HG03196 (cell line): ENCODE data around the gene SRPK2.

ENCODE experiments used
- ATAC-seq: cut with Tn5 transposase; IDR thresholded peaks from one replicate; pipeline ENCODE4 v1.9.1; 2021; ENCODE audit not compliant: unreplicated experiment

The SRPK2 gene

DNA sequence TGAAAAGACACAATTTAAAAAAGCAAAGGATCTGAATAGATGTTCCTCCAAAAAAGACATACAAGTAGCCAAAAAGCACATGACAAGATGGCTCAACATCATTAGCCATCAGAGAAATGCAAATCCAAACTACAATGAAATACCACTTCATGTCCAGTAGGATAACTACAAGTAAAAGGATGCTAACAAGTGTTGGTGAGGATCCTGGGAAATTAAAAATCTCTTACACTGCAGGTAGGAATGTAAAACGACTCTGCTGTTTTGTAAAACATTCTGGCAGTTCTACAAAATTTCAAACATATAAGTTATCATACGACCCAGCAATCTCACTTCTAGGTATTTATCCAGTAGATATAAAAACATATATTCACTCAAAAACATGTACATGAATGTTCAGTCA is 161.3 kb downstream of the SRPK2 start:
- no peak for ATAC-seq

GRCh38 chr7:105224884-105225651 is 163.7 kb downstream of the SRPK2 start:
- peak; percentile 93 for ATAC-seq

DNA sequence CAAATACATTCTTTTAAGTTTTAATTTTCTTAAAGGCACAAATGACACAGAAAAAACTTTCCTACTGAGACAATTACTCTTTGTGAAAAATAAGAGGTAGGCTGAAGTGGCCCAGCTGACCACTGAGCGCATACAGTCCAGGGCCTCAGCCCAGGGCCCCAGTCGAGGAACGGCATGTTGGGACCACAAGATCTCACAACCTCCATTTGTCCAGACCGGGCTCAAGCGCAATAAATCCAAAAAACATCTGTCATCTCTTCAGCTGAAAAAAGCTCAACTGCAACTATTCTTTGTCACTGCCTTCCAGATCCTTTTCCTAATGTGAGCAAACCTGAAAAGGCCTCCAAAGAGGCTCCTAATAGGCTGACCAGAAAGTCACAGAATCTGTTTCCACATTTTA is 165.8 kb downstream of the SRPK2 start:
- ATAC-seq: no peak

- ATAC-seq: no peak
Observed at GRCh38 chr7:105219771-105220160, 169.0 kb downstream of the SRPK2 start.

DNA sequence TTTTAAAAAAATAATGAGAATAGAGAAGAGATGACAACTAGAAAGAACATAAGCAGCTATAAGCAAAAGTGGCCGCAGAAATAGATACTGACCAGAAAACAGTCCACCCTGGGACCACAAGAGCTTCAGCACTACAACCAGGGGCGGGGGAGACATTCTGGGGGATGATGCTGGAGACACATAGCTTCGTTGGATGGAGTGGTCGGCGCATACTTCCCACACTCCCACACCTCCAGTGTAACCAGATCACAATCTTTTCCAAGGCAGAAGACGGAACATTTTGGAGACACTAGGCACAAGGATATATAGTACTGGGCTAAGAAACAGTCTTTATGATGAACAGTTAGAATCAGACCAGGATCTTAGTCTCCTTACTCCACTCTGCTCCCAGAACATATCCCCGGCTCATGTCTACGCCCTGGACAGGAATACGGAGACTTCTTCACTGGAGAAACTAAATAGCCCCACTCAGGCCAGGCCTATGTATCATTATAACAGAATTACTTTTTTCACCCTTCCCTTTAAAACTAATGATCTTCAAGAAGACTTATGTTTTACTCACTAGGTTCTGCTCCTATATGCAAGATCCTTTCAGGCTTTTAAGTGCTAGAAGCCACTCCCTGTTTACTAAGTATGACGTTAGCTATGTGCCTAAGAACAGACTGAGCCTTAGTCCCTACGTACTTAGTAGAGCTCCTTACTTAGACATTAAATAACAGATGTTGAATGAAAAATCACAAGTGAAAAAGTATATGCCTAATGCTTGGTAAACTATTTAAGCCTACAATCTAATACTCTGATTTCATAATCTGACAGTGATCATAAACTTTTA is 169.6 kb downstream of the SRPK2 start:
- no peak for ATAC-seq

- no peak for ATAC-seq
Observed at GRCh38 chr7:105218215-105218614, 170.5 kb downstream of the SRPK2 start.

GRCh38 chr7:105216786-105217185 is 171.9 kb downstream of the SRPK2 start:
- ATAC-seq: no peak

GRCh38 chr7:105215821-105216220 is 172.9 kb downstream of the SRPK2 start:
- ATAC-seq: no peak

GRCh38 chr7:105215182-105215581 is 173.5 kb downstream of the SRPK2 start:
- no peak for ATAC-seq

- no peak for ATAC-seq
Observed at GRCh38 chr7:105213611-105214010, 175.1 kb downstream of the SRPK2 start.

DNA sequence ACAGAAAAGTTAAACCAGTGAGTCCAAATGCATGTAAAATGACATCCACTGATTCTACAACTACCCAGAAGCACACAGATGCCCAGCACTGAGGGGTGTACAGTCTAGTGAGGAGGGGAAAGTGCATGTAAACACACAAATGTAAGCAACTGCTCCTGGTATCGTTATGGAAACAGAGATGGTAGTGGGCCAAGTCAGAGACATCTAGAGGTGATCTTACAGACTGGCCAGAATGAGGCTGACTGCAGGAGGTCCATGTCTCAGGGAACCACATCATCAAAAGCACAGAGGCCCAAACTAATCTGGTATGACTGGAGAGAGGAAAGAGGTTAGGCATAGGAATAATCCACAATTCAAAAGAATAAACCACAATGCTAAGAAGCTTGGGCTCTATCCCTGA is 176.5 kb downstream of the SRPK2 start:
- ATAC-seq: no peak

DNA sequence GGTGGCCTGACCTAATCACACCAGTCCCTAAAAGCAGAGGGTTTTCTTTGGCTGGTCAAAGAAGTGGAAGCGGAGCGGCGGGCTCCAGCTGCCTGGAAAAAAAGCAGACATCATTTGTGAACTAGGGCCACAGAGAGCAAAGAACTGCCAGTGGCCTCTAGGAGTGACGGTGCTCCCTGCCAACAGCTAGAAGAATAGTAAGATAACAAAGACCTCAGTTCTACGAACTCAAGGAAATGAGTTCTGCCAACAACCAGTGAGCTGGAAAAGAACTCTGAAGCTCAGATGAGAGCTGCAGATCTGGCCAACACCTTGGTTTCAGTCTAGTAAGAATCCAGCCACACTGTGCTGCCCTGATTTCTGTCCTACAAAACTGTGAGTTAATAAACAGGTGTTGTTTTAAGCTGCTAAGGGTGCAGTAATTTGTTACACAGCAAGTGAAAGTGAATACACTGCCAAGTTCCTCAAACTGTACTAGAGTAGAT is 178.0 kb downstream of the SRPK2 start:
- ATAC-seq: peak; percentile 63

GRCh38 chr7:105209870-105210269 is 178.9 kb downstream of the SRPK2 start:
- ATAC-seq: no peak

DNA sequence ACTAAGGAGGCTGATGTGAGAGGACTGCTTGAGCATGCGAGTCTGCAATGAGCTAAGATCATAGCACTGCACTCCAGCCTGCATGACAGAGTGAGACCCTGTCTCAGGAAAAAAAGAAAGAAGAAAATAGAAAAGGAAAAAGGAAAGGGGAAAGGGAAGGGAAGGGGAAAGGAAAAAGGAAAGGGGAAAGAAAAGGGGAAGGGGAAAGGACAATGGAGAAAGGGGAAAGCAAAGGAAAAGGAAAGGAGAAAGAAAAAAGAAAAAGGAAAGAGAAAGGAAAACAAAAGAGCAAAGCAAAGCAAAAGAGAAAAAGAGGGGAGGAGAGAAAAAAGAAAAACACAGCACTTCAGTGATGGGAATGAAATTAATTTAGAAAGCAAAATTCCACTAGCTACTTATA is 179.3 kb downstream of the SRPK2 start:
- no peak for ATAC-seq

DNA sequence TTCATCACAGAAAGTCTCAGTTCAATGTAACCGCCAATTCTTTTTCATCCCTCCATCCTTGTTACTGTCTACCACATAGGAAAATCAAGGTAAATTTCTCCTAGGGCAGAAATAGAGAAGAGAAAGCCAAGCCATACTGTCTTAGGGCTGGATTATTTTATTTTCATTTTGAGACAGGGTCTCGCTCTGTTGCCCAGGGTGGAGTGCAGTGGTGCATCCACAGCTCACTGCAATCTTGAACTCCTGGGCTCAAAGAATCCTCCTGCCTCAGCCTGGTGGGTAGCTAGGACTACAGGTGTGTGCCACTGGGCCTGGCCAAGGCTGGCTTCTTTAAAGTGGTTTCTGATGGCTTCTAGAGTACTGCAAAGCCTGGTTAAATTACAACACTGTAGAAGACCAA is 181.7 kb downstream of the SRPK2 start:
- ATAC-seq: no peak

DNA sequence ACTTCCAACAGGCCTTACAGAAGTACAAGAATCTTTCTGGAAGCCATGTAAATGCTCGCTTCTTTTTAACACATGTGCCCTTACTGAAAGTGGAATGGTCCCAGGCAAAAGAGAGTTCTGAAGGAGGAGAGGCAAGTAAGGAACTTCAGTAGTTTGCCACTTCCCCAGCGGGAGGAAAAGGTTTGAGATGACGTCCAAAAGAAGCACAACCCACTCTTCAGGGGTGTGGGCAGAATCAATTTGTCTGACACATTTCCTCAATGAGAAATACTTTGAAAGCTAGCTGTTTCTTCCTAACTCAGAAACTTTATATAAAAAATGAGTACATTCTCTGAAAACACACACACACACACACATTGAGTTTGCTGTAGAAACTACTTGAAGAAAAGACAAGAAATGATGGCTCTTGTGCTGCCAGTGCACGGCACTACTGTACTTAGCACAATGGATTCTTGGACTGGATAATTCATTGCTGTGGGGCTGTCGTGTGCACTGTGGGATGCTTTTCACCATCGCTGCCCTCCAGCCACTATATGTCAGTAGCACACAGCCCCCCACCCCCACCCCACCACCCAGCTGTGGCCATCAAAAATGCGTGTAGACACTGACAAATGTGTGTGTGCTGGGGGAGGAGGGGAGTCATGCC is 183.0 kb downstream of the SRPK2 start:
- ATAC-seq: no peak

DNA sequence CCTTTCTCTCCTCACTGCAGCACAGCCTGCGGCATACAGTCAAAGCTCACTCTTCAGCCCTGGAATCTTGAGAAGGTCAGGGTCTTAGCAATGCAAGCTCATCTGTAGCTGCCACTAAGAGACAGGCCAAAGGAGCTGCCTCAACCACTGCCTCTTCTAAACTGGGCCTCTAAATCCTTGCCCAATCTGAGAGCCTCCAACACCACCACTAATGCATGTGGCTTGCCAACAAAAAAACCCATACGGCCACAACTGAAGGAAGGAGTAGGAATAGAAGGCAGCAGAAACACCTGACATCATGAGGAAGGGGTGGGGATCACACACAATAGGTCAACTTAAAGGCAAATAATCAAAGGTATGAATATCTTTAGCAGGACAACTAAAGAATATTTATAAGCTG is 183.8 kb downstream of the SRPK2 start:
- ATAC-seq: no peak

DNA sequence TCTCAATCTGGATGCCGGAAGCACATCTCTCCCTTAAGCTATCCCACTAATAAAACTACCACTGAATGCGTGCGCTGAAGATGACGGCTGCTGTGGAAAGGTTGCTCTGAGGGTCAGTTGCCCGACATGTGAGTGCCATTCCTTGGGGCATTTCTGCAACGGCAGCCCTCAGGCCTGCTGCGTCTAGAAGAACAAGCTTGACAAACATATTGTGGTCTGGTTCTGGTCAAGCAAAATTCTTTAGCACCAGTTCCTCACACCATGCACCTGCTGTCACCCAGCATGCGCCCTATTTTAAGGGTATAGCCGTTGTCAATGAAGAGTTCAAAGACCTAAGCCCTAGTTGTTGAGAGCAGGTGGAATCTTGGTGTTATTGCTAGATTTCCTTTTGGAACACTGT is 184.2 kb downstream of the SRPK2 start:
- ATAC-seq: no peak

DNA sequence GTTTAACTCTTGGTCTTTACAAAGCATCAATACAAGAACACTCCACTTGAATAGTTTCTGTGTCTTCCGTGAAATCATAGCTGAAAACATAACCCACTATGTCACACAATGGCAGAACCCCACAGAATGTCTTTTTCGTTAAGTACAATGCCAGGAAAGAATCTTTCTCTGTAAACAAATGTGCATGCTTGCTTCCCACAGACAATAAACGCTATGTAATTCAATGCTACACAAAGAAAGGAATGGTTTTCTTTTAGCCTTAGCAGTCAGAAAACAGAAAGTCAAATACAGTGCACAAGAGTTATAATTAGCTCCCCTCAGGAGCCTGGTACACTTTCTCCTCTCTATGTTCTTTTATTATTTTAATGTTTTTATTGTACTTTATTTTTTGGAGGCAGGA is 186.1 kb downstream of the SRPK2 start:
- no peak for ATAC-seq

DNA sequence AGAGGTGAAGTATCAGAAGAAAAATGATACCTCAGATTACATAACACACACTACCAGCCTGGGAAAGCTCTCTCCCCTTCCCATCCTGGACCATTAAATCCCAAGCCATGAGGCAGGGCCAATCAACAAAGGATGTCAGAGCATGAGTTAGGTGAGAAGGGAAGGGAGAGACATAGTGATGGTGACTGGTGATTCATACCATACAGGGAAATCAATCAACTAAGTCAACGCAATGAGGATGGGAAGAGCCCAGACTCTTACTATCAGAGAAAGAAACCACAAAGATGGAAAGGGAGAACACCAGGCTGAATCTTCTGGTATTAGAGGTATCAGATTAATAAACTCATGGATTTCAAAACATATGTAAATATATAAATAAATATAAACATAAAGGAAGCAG is 189.3 kb downstream of the SRPK2 start:
- ATAC-seq: no peak

GRCh38 chr7:105198223-105198622 is 190.5 kb downstream of the SRPK2 start:
- no peak for ATAC-seq

DNA sequence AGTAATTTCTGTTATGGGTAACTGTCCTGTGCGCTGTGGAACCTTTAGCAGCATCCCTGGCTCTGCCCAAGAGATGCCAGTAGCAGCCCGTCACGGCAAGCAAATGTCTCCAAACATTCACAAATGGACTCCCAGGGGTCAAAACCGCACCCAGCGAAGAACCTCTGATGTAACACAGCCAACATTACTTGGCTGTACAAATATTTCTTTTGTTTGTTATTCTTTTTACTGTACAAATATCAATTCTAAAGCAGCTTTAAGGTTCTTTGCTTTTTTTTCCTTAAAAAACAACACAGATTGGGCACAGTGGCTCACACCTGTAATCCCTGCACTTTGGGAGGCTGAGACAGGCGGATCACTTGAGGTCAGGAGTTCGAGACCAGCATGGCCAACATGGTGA is 192.2 kb downstream of the SRPK2 start:
- ATAC-seq: no peak
